Upper lobe of left lung (tissue), 4 donors: ENCODE data around the gene KCNMA1.

Source experiments
- EP300 ChIP-seq, 4 donors: sonication (generic); formaldehyde crosslinking; IDR thresholded peaks; one replicate each; pipeline ENCODE4 v1.5.1; 2017; ENCODE audit warnings: antibody characterized with exemption in 4 of 4, control low read depth in 2 of 4
- POLR2AphosphoS5 ChIP-seq, 2 donors: sonication (generic); formaldehyde crosslinking; IDR thresholded peaks; one replicate each; pipeline ENCODE4 v1.5.1; 2017; ENCODE audit warnings: antibody characterized with exemption in 2 of 2
- TF ChIP-seq, protein P1 (sequence below), 6 experiments: fragments of 450-650 bp in 4 of 6; fragments of 200-600 bp in 2 of 6; sonication (generic) in 2 of 6; IDR thresholded peaks; one replicate each; pipeline ENCODE4 v1.5.1; 2016 to 2019; ENCODE audit warnings: antibody characterized with exemption in 6 of 6

DNA sequence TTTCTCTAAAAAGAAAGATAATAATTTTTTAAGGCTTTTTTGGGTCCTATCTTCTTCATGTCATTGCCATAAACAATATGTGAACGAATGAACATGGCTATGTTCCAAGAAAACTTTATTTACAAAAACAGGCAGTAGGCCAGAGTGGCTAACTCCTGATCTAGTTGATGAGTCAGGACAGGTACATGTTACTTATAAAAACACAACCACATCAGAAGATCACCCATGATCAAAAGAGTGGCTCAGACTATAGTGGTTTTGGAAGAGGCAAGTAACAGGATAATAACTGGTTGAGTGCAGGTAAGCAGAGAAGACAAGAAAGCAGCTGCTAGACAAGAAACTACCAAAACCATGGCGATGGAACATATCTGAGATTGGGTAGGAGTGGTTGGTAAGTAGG, 468.7 kb downstream of the KCNMA1 start:
- TF ChIP-seq, protein P1, sequence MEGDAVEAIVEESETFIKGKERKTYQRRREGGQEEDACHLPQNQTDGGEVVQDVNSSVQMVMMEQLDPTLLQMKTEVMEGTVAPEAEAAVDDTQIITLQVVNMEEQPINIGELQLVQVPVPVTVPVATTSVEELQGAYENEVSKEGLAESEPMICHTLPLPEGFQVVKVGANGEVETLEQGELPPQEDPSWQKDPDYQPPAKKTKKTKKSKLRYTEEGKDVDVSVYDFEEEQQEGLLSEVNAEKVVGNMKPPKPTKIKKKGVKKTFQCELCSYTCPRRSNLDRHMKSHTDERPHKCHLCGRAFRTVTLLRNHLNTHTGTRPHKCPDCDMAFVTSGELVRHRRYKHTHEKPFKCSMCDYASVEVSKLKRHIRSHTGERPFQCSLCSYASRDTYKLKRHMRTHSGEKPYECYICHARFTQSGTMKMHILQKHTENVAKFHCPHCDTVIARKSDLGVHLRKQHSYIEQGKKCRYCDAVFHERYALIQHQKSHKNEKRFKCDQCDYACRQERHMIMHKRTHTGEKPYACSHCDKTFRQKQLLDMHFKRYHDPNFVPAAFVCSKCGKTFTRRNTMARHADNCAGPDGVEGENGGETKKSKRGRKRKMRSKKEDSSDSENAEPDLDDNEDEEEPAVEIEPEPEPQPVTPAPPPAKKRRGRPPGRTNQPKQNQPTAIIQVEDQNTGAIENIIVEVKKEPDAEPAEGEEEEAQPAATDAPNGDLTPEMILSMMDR (IDR thresholded peaks at IDR 0.05): no peak
- TF ChIP-seq POLR2AphosphoS5 (IDR thresholded peaks at IDR 0.05) (no peak), EP300 (IDR thresholded peaks at IDR 0.05) (no peak)
